HG02943 (cell line): ENCODE data around the gene SMIM36.
A peak's percentile ranks its signal among the peaks of the same experiment; 100 is the strongest.
"Not testable (repeated sequence)": the region's sequence is repeated elsewhere in the genome, so short reads cannot be mapped to it uniquely, and the experiment has no call there.

Experiments used
- ATAC-seq: cut with Tn5 transposase; IDR thresholded peaks from one replicate; pipeline ENCODE4 v1.9.1; 2021; ENCODE audit warnings: mild to moderate bottlenecking, low read depth, moderate library complexity; ENCODE audit not compliant: unreplicated experiment

SMIM36 gene

GRCh38 chr17:55436224-55437158, 74.8 kb downstream of the SMIM36 start:
- no peak for ATAC-seq

- no peak for ATAC-seq
Measured at GRCh38 chr17:55435408-55435807, 75.8 kb downstream of the SMIM36 start.

- ATAC-seq, result no peak
Measured at GRCh38 chr17:55434721-55435120, 76.5 kb downstream of the SMIM36 start.

GRCh38 chr17:55433629-55434422, 77.4 kb downstream of the SMIM36 start:
- ATAC-seq, result no peak

GRCh38 chr17:55433029-55433628, 78.1 kb downstream of the SMIM36 start:
- no peak for ATAC-seq

- ATAC-seq, result no peak
Measured at GRCh38 chr17:55432358-55433028, 78.8 kb downstream of the SMIM36 start.

- ATAC-seq, result not testable (repeated sequence)
Measured at GRCh38 chr17:55431914-55432313, 79.3 kb downstream of the SMIM36 start.

- ATAC-seq, result no peak
Measured at GRCh38 chr17:55430541-55431288, 80.5 kb downstream of the SMIM36 start.

GRCh38 chr17:55427587-55427882, 83.7 kb downstream of the SMIM36 start:
- ATAC-seq, result no peak

- no peak for ATAC-seq
Measured at GRCh38 chr17:55426851-55427586, 84.2 kb downstream of the SMIM36 start.

GRCh38 chr17:55424893-55425540, 86.2 kb downstream of the SMIM36 start:
- ATAC-seq, result no peak

- ATAC-seq, result no peak
Measured at GRCh38 chr17:55423535-55423934, 87.7 kb downstream of the SMIM36 start.

- ATAC-seq, result not testable (repeated sequence)
Measured at GRCh38 chr17:55422828-55423164, 88.5 kb downstream of the SMIM36 start.

- ATAC-seq, result peak; percentile 26
Measured at GRCh38 chr17:55421179-55421934, 89.9 kb downstream of the SMIM36 start, which contains the start of gene MMD. Gene MMD, minus strand, starts transcription at chr17:55421835. Its CDS starts 140 bp downstream, at chr17:55421695.

- ATAC-seq, result no peak
Measured at GRCh38 chr17:55420776-55421178, 90.5 kb downstream of the SMIM36 start.

GRCh38 chr17:55420067-55420775, 91.0 kb downstream of the SMIM36 start:
- no peak for ATAC-seq
